K562 (cell line): ENCODE measurements around the gene RGL2.

Experiments
- CBFB ChIP-seq: sonication (generic); formaldehyde crosslinking; IDR thresholded peaks from 2 replicates; pipeline ENCODE4 v1.4.0; 2020; ENCODE audit warnings: mild to moderate bottlenecking, missing genetic modification reagents
- DMBX1 ChIP-seq: fragments of 250-450 bp; sonication (Bioruptor Pico); IDR thresholded peaks from 2 replicates; pipeline ENCODE4 v1.8.0; 2022; ENCODE audit warnings: inconsistent platforms, mild to moderate bottlenecking, moderate library complexity, borderline replicate concordance
- NFYB ChIP-seq: IDR thresholded peaks from 2 replicates; pipeline ENCODE4 v1.6.1; 2011; ENCODE audit warnings: mild to moderate bottlenecking, moderate library complexity; ENCODE audit not compliant: insufficient read length; ENCODE audit errors: extremely low read depth

GRCh38 chr6:33259032-33259431 is 39.7 kb downstream of the RGL2 start:
- TF ChIP-seq CBFB = no peak
- TF ChIP-seq DMBX1 (CRISPR knock-in tag) = no peak
- no peak for TF ChIP-seq NFYB
